HG02642 (cell line): ENCODE data around the gene EML6.
"Not testable (repeated sequence)": the region's sequence is repeated elsewhere in the genome, so short reads cannot be mapped to it uniquely, and the experiment has no call there.

ENCODE experiments used
- ATAC-seq: cut with Tn5 transposase; IDR thresholded peaks from one replicate; pipeline ENCODE4 v1.9.1; 2021; ENCODE audit warnings: mild to moderate bottlenecking; ENCODE audit not compliant: unreplicated experiment, poor library complexity

Gene EML6

DNA sequence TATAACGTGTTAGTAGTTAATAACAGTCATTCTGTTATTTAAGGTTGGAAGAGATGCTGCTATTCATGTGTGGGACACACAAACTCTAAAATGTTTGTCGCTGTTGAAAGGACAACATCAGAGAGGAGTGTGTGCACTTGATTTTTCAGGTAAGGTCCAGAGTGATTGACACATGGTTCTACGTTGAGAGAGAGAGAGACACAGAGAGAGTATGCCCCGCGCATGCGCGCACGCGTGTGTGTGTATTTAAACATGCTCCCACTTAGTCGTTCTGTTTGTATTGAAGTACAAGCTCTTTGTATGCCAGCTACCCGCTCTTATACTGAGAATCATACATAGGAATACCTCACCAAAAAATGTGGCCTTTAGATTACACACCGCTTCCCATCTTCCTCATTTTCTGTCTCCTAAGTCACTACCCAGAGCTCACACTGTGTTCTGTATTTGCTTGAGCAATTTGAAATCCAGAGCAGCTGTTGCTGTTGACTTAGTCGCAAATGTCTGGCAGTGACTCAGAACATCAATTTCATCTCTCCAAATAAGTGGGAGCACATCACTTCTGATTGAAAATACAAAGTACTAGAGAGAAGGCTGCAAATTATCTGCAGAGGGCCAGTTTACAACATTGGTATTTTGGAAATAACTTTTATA is 148.1 kb downstream of the EML6 start:
- no peak for ATAC-seq

DNA sequence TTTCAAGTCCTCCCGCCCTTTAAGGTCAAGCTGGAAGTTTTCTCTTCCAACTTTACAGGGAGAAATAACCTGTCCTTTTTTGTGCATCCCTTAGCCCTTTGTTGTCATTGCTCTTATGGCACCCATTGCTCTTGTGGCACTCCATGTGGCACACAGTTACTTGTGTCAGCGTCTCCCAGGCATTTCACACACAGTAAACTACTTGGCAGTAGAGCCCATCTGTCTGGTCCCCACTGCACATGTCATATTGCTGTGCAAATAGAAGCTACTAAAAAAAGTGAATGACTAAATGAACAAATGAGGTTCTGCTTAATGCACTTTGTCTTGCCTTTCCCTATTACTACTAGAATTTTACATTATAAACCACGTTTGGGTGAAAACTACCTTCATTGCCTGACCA is 149.3 kb downstream of the EML6 start:
- ATAC-seq = no peak

GRCh38 chr2:54873236-54873635 is 149.8 kb downstream of the EML6 start:
- not testable (repeated sequence) for ATAC-seq

DNA sequence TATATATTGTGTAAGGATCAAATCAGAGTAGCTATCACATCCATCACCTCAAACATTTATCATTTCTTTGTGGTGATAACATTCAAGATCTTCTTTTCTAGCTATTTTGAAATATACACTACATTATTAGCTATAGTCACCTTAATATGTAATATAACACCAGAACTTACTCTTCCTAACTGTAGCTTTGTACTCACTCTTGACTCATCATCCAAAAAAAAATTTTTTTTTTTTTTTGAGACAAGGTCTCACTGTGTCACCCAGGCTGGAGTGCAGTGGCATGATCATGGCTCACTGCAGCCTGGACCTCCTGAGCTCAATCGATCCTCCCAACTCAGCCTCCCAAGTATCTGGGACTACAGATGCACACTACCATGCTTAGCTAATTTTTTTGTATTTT is 153.3 kb downstream of the EML6 start:
- ATAC-seq = no peak

DNA sequence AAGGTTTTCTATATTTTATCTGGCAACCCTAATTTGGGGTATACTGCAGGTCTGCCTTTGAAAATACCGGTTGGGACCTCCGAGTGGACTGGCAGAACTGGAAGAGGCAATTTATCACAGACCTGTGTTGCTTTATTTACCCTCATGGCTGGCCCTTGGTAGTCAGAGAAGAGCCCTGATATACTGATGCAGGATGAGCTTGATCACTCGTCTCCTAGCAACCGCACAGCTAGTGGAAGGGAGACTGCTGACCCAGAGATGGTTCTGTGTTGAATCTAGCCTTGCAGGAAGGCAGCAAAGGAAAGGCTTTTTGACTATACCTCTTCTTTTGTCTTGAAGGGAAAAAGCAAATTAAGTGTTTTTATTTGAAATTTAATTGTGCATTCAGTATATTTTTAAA is 154.7 kb downstream of the EML6 start:
- no peak for ATAC-seq

DNA sequence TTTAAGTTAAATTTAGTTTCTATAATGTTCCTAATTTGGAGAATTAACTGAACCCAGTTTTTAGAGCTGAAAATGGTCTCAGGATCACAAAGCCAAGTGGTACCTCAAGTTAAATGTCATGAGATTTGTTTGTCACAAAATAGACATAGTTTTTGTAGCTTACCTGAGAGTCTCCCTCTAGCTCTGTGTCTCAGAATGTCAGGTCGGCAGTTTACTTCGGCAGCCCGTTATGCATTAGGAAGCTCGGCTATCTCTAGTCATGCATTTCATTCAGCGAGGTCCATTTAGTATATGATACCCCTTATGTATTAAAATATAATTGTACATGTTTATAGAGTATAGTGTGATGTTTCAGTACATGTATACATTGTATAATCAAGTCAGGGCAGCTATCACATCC is 155.6 kb downstream of the EML6 start:
- no peak for ATAC-seq

- no peak for ATAC-seq
Measured at GRCh38 chr2:54879598-54880332, 156.3 kb downstream of the EML6 start.

- no peak for ATAC-seq
Measured at GRCh38 chr2:54880428-54880827, 157.0 kb downstream of the EML6 start.

GRCh38 chr2:54881759-54882158 is 158.3 kb downstream of the EML6 start:
- ATAC-seq = no peak

DNA sequence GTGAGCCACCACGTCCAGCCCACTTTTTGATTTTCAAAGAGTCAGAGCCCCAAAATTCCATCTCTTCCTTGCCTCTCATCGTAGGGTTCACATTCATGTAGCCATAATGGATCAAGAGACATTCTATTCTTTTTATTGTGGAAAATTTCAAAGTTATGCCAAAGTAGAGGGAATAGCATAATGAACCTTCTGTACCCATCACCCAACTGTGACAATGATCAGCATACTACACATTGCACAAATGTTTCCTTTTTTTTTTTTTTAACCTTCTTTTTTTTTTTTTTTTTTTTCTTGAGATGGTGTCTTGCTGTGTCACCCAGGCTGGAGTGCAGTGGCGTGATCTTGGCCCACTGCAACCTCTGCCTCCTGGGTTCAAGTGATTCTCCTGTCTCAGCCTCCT is 162.4 kb downstream of the EML6 start:
- no peak for ATAC-seq

GRCh38 chr2:54887850-54888545 is 164.5 kb downstream of the EML6 start:
- ATAC-seq = no peak

DNA sequence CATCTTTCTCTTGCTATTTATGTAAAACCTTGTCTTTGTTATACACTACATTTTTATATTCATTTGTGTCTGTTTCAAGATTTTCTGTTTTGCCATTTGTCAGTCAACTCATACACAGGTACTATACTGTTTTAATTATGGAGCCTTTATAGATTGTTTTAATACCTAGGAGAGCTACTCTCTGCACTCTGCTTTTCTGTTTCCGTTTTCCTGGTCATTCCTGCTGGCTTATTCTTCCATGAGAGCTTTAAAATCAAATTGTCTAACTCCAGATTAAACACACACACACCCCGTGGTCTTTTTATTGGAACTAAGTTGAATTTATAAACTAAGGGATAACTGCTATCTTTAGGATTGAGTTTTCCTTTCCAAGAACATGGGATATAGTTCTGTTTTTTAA is 165.6 kb downstream of the EML6 start:
- no peak for ATAC-seq

GRCh38 chr2:54891909-54892308 is 168.4 kb downstream of the EML6 start:
- no peak for ATAC-seq

GRCh38 chr2:54894467-54894866 is 171.0 kb downstream of the EML6 start:
- no peak for ATAC-seq

GRCh38 chr2:54895730-54896129 is 172.3 kb downstream of the EML6 start:
- ATAC-seq = no peak

- ATAC-seq = no peak
Measured at GRCh38 chr2:54897420-54898310, 174.2 kb downstream of the EML6 start.

GRCh38 chr2:54898456-54899226 is 175.2 kb downstream of the EML6 start:
- ATAC-seq = no peak

- no peak for ATAC-seq
Measured at GRCh38 chr2:54899576-54900200, 176.2 kb downstream of the EML6 start.

DNA sequence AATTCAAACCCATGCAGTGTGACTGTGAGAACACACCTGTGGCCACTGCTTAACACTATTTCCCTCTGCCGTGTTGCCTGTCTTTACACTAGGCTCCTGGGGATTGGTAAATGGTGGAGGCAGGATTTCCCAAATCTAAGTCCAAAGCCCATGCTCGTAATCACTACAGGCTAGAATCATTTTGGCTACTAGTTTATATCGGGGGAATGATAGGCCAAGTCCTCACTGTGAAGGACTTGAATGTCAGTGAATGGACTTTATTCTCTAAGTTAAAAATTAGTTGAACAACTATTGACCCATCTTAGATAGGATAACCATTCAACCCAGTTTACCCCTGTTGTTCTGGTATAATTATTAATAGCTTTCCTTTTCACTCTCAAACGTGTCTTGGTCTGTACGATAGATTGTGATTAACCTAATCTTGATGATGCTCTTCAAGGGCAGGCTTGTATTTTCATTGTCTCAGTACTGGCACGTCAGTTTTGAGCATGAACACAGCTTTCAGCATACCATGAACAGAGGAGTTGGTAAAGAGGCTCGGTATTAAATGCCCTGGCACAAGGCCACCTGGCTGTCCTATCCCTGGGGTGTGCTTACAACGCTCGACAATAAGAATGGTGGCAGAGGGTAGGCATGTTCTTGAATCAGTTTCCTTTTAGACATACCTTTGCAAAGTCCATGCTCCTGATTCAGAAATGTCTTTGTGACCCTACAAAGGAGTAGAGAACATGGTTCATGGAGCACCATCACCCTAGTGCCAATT is 177.9 kb downstream of the EML6 start:
- no peak for ATAC-seq
